Measurements from ENCODE around the gene REV3L. TPM values are rescaled to one million over a fixed set of nuclear protein-coding genes. Genes with fewer than 3 reads are reported as not detected.
"Not testable (repeated sequence)": the region's sequence is repeated elsewhere in the genome, so short reads cannot be mapped to it uniquely, and the experiment has no call there.

Gene REV3L
- total RNA-seq, 3 donors from 2014 or later (not counting 1 experiment from before 2014, with no cell fraction given), result 18.1 to 25.5 (median 22.7) TPM

- TF ChIP-seq CTCF (IDR thresholded peaks at IDR 0.05), result no peak
- intact Hi-C loops (cut with micrococcal nuclease), result no loop called here
- no peak for ATAC-seq
- Mint-ChIP-seq H3K27ac (no peak overlapping the region), H3K4me1 (peaks cover 11 to 23% of the 10 kb centered on the region in 2 donors), H3K36me3 (no peaks in the 10 kb centered on the region), H3K9me3 (no peaks in the 10 kb centered on the region), H3K4me3 (no peak overlapping the region), H3K27me3 (ENCODE audit: low read depth in 2 of 2) (no peaks in the 10 kb centered on the region)
- no peak overlapping the region for H3K4me3 ChIP-seq (ENCODE audit: low read length)
- H3K36me3 ChIP-seq (ENCODE audit: control insufficient read depth, insufficient read depth, low read length), result no peaks in the 10 kb centered on the region
- DNase-seq, result no peak
- peaks cover 4% of the 10 kb centered on the region for H3K4me1 ChIP-seq (ENCODE audit: control insufficient read depth, insufficient read depth, low read length)
- H3K9me3 ChIP-seq (ENCODE audit: control insufficient read depth, insufficient read depth, low read length), result no peaks in the 10 kb centered on the region
- no peak overlapping the region for H3K27ac ChIP-seq (ENCODE audit: low read length)
- no peaks in the 10 kb centered on the region for H3K27me3 ChIP-seq (ENCODE audit: control insufficient read depth, insufficient read depth, low read length)
Observed at GRCh38 chr6:111520524-111520923, 37.5 kb upstream of the REV3L start.

GRCh38 chr6:111517965-111518364, 34.9 kb upstream of the REV3L start:
- no peaks in the 10 kb centered on the region for H3K36me3 ChIP-seq (ENCODE audit: control insufficient read depth, insufficient read depth, low read length)
- Mint-ChIP-seq H3K4me3 (no peak overlapping the region), H3K27me3 (ENCODE audit: low read depth in 2 of 2) (no peaks in the 10 kb centered on the region), H3K27ac (no peak overlapping the region), H3K9me3 (no peaks in the 10 kb centered on the region), H3K36me3 (no peaks in the 10 kb centered on the region), H3K4me1 (peaks cover 10 to 11% of the 10 kb centered on the region in 2 donors)
- H3K9me3 ChIP-seq (ENCODE audit: control insufficient read depth, insufficient read depth, low read length), result no peaks in the 10 kb centered on the region
- H3K4me1 ChIP-seq (ENCODE audit: control insufficient read depth, insufficient read depth, low read length), result peaks cover 1% of the 10 kb centered on the region
- H3K4me3 ChIP-seq (ENCODE audit: low read length), result no peak overlapping the region
- ATAC-seq (no peak), DNase-seq (no peak)
- intact Hi-C loops (cut with micrococcal nuclease), result no loop called here
- H3K27me3 ChIP-seq (ENCODE audit: control insufficient read depth, insufficient read depth, low read length), result no peaks in the 10 kb centered on the region
- H3K27ac ChIP-seq (ENCODE audit: low read length), result no peak overlapping the region
- no peak for TF ChIP-seq CTCF (IDR thresholded peaks at IDR 0.05)
- 100% methylated on average over 4 of the region's 4 CpGs for WGBS (ENCODE audit: insufficient coverage)

- no peaks in the 10 kb centered on the region for H3K27me3 ChIP-seq (ENCODE audit: control insufficient read depth, insufficient read depth, low read length)
- no peaks in the 10 kb centered on the region for H3K4me1 ChIP-seq (ENCODE audit: control insufficient read depth, insufficient read depth, low read length)
- H3K4me3 ChIP-seq (ENCODE audit: low read length), result no peak overlapping the region
- Mint-ChIP-seq H3K4me3 (no peak overlapping the region), H3K27ac (no peak overlapping the region), H3K27me3 (ENCODE audit: low read depth in 2 of 2) (no peaks in the 10 kb centered on the region), H3K4me1 (no peaks in the 10 kb centered on the region), H3K9me3 (no peaks in the 10 kb centered on the region), H3K36me3 (no peaks in the 10 kb centered on the region)
- intact Hi-C loops (cut with micrococcal nuclease), result no loop called here
- no peaks in the 10 kb centered on the region for H3K36me3 ChIP-seq (ENCODE audit: control insufficient read depth, insufficient read depth, low read length)
- TF ChIP-seq CTCF (IDR thresholded peaks at IDR 0.05), result no peak
- no peak for ATAC-seq
- no CpG with 5 or more reads among the region's 2 CpGs for WGBS (ENCODE audit: insufficient coverage)
- no peak for DNase-seq
- no peaks in the 10 kb centered on the region for H3K9me3 ChIP-seq (ENCODE audit: control insufficient read depth, insufficient read depth, low read length)
- H3K27ac ChIP-seq (ENCODE audit: low read length), result no peak overlapping the region
Observed at GRCh38 chr6:111515259-111515658, 32.2 kb upstream of the REV3L start.

- H3K9me3 Mint-ChIP-seq; DNase-seq; intact Hi-C loops (cut with micrococcal nuclease); H3K4me1 ChIP-seq (ENCODE audit: control insufficient read depth, insufficient read depth, low read length); H3K27me3 ChIP-seq (ENCODE audit: control insufficient read depth, insufficient read depth, low read length); H3K27ac Mint-ChIP-seq; H3K36me3 ChIP-seq (ENCODE audit: control insufficient read depth, insufficient read depth, low read length); H3K36me3 Mint-ChIP-seq; H3K27me3 Mint-ChIP-seq (ENCODE audit: low read depth in 2 of 2); H3K4me3 Mint-ChIP-seq; H3K27ac ChIP-seq (ENCODE audit: low read length); ATAC-seq; H3K9me3 ChIP-seq (ENCODE audit: control insufficient read depth, insufficient read depth, low read length); H3K4me3 ChIP-seq (ENCODE audit: low read length); H3K4me1 Mint-ChIP-seq: not testable (repeated sequence)
- WGBS (ENCODE audit: insufficient coverage), result 94% methylated on average over 6 of the region's 6 CpGs
Observed at GRCh38 chr6:111514531-111514930, 31.5 kb upstream of the REV3L start.

- H3K4me1 Mint-ChIP-seq, result peaks cover 6 to 10% of the 10 kb centered on the region in 2 donors
- H3K36me3 Mint-ChIP-seq; H3K27me3 Mint-ChIP-seq (ENCODE audit: low read depth in 2 of 2); H3K27ac Mint-ChIP-seq; H3K4me1 ChIP-seq (ENCODE audit: control insufficient read depth, insufficient read depth, low read length); DNase-seq; H3K27ac ChIP-seq (ENCODE audit: low read length); H3K4me3 ChIP-seq (ENCODE audit: low read length); H3K27me3 ChIP-seq (ENCODE audit: control insufficient read depth, insufficient read depth, low read length); H3K36me3 ChIP-seq (ENCODE audit: control insufficient read depth, insufficient read depth, low read length); H3K9me3 ChIP-seq (ENCODE audit: control insufficient read depth, insufficient read depth, low read length); ATAC-seq; H3K9me3 Mint-ChIP-seq; H3K4me3 Mint-ChIP-seq; intact Hi-C loops (cut with micrococcal nuclease): not testable (repeated sequence)
- 97% methylated on average over 5 of the region's 5 CpGs for WGBS (ENCODE audit: insufficient coverage)
Observed at GRCh38 chr6:111507219-111507618, 24.2 kb upstream of the REV3L start.

GRCh38 chr6:111505498-111505897, 22.5 kb upstream of the REV3L start:
- H3K9me3 ChIP-seq (ENCODE audit: control insufficient read depth, insufficient read depth, low read length); DNase-seq; H3K4me1 ChIP-seq (ENCODE audit: control insufficient read depth, insufficient read depth, low read length); H3K9me3 Mint-ChIP-seq; H3K4me3 ChIP-seq (ENCODE audit: low read length); H3K4me3 Mint-ChIP-seq; H3K27ac Mint-ChIP-seq; H3K36me3 Mint-ChIP-seq; H3K27me3 Mint-ChIP-seq (ENCODE audit: low read depth in 2 of 2); H3K36me3 ChIP-seq (ENCODE audit: control insufficient read depth, insufficient read depth, low read length); H3K27ac ChIP-seq (ENCODE audit: low read length); H3K27me3 ChIP-seq (ENCODE audit: control insufficient read depth, insufficient read depth, low read length); ATAC-seq; intact Hi-C loops (cut with micrococcal nuclease): not testable (repeated sequence)
- H3K4me1 Mint-ChIP-seq, result peaks cover 6 to 10% of the 10 kb centered on the region in 2 donors
- WGBS (ENCODE audit: insufficient coverage), result no CpG with 5 or more reads among the region's 1 CpG

All from natural killer cell (primary cell).